ENCODE data around the gene MYH14. TPM values are rescaled to one million over a fixed set of nuclear protein-coding genes. Genes with fewer than 3 reads are reported as not detected.

The MYH14 gene
- total RNA-seq, 4 donors from 2014 or later: 110 to 329 (median 202) TPM

- H3K4me3 ChIP-seq (ENCODE audit: low read depth, poor library complexity, severe bottlenecking): no peak overlapping the region
- intact Hi-C loops (cut with DNase I; ENCODE audit: low total_unique reads): no loop called here
- TF ChIP-seq POLR2A (IDR thresholded peaks at IDR 0.05): no peak
- TF ChIP-seq, protein P1, sequence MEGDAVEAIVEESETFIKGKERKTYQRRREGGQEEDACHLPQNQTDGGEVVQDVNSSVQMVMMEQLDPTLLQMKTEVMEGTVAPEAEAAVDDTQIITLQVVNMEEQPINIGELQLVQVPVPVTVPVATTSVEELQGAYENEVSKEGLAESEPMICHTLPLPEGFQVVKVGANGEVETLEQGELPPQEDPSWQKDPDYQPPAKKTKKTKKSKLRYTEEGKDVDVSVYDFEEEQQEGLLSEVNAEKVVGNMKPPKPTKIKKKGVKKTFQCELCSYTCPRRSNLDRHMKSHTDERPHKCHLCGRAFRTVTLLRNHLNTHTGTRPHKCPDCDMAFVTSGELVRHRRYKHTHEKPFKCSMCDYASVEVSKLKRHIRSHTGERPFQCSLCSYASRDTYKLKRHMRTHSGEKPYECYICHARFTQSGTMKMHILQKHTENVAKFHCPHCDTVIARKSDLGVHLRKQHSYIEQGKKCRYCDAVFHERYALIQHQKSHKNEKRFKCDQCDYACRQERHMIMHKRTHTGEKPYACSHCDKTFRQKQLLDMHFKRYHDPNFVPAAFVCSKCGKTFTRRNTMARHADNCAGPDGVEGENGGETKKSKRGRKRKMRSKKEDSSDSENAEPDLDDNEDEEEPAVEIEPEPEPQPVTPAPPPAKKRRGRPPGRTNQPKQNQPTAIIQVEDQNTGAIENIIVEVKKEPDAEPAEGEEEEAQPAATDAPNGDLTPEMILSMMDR (IDR thresholded peaks at IDR 0.05): no peak
- no peak for DNase-seq (ENCODE audit: low spot score in 2 of 2)
- 70 to 77% methylated on average over 10 of the region's 10 CpGs for WGBS, 2 donors
These were observed 97.6 kb downstream of the MYH14 start for GRCh38 chr19:50300814-50301606.

DNA sequence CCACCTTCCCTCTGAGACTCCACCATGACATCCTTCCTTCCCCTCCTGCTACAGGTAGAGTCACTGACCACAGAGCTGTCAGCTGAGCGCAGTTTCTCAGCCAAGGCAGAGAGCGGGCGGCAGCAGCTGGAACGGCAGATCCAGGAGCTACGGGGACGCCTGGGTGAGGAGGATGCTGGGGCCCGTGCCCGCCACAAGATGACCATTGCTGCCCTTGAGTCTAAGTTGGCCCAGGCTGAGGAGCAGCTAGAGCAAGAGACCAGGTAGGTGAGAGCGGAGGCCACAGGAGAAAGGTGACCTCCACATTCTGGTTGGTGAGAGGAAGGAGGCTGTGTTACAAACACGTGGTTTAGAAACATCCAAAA, 98.2 kb downstream of the MYH14 start:
- DNase-seq (ENCODE audit: low spot score in 2 of 2): no peak
- 85% methylated on average over 10 of the region's 10 CpGs for WGBS, 2 donors
- intact Hi-C loops (cut with DNase I; ENCODE audit: low total_unique reads): no loop called here
- no peak overlapping the region for H3K4me3 ChIP-seq (ENCODE audit: low read depth, poor library complexity, severe bottlenecking)
- TF ChIP-seq POLR2A (IDR thresholded peaks at IDR 0.05): no peak
- TF ChIP-seq, protein P1 (IDR thresholded peaks at IDR 0.05): no peak

DNA sequence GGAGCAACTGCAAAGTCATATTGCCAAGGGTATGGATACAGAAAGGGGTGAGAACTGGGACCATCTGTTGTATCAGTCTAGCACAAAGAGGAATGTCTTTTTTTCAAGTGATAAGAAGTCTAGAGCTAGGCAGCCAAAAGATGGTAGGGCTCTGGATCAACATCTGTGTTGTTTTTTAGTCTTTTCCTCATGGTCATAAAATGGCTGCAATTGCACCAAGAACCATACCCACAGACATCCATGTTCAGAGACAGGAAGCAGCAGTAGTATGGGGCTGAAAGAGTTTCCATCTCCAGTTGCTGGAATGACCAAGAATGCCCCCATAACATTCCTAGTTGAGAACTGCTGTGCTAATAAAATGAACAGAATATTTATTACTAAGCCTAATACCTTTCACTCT, 100.1 kb downstream of the MYH14 start:
- intact Hi-C loops (cut with DNase I; ENCODE audit: low total_unique reads): no loop called here
- TF ChIP-seq, protein P1 (IDR thresholded peaks at IDR 0.05): no peak
- TF ChIP-seq POLR2A (IDR thresholded peaks at IDR 0.05): no peak
- DNase-seq (ENCODE audit: low spot score in 2 of 2): no peak
- H3K4me3 ChIP-seq (ENCODE audit: low read depth, poor library complexity, severe bottlenecking): no peak overlapping the region

DNA sequence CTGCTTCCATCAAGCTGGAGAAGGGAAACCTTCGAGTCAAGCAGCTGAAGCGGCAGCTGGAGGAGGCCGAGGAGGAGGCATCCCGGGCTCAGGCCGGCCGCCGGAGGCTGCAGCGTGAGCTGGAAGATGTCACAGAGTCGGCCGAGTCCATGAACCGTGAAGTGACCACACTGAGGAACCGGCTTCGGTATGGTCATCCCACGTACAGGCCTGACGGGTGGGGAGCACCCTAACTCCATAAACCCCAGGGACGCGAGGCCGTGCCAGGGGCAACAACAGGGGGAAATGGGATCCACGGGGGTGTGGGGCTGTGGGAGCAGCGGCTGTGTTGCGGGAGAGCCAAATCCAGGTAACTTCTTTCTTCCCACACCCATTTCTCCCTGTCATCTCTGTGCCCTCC, 105.6 kb downstream of the MYH14 start:
- 87 to 93% methylated on average over 21 of the region's 21 CpGs for WGBS, 2 donors
- no peak overlapping the region for H3K4me3 ChIP-seq (ENCODE audit: low read depth, poor library complexity, severe bottlenecking)
- intact Hi-C loops (cut with DNase I; ENCODE audit: low total_unique reads): no loop called here
- TF ChIP-seq, protein P1 (IDR thresholded peaks at IDR 0.05): no peak
- no peak for TF ChIP-seq POLR2A (IDR thresholded peaks at IDR 0.05)
- no peak for DNase-seq (ENCODE audit: low spot score in 2 of 2)

- TF ChIP-seq, protein P1 (IDR thresholded peaks at IDR 0.05): no peak
- no peak for TF ChIP-seq POLR2A (IDR thresholded peaks at IDR 0.05)
- no peak overlapping the region for H3K4me3 ChIP-seq (ENCODE audit: low read depth, poor library complexity, severe bottlenecking)
- 56 to 67% methylated on average over 16 of the region's 16 CpGs for WGBS, 2 donors
- intact Hi-C loops (cut with DNase I; ENCODE audit: low total_unique reads): no loop called here
- no peak for DNase-seq (ENCODE audit: low spot score in 2 of 2)
These were observed 106.1 kb downstream of the MYH14 start for GRCh38 chr19:50309396-50310125.
